Stimulated activated CD8-positive, alpha-beta memory T cell treated with anti-CD3 and anti-CD28 coated beads, Interleukin-15, amount 100 ng/mL, for 1 hour (primary cell): ENCODE measurements around the gene KANK3.
"Not testable (repeated sequence)": the region's sequence is repeated elsewhere in the genome, so short reads cannot be mapped to it uniquely, and the experiment has no call there.

Experiments
- DNase-seq: peaks from one replicate; pipeline ENCODE4 v3.0.0-alpha.2; 2020; ENCODE audit warnings: low read depth

KANK3 gene

DNA sequence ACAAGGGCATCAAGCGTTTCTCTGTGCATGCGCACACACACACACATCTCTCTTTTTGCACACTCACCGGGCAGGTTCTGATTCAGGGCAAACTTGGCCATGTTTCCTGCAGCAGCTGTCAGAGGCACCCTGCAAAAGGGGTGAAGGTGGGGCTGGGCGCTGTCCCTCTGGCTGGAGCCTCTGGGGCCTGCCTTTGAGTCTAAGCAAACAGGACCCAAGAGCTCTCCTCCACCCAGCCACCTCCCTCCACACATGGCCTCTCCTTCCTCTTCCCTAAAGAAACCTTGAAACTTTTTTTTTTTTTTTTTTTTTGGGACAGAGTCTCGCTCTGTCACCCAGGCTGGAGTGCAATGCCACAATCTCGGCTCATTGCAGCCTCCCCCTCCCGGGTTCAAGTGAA is 5.3 kb downstream of the KANK3 start:
- no peak for DNase-seq

DNA sequence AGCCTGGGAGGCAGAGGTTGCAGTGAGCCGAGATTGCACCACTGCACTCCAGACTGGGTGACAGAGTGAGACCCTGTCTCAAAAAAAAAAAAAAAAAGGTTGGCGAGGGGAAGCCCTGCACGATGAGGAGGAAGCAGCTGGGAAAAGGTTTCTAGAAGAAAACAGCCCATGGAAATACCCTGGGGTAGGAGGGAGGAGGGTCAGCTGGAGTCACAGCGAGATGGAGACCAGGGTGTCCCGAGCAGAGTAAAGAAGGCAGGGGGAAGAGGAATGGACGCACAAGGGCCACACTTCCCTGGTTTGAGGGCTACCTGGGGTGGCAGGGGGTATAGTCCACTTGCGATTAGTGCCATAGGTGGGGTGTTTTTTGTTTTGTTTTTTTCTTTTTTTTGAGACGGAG is 6.4 kb downstream of the KANK3 start:
- no peak for DNase-seq

GRCh38 chr19:8336072-8336569 is 6.9 kb downstream of the KANK3 start:
- no peak for DNase-seq

DNA sequence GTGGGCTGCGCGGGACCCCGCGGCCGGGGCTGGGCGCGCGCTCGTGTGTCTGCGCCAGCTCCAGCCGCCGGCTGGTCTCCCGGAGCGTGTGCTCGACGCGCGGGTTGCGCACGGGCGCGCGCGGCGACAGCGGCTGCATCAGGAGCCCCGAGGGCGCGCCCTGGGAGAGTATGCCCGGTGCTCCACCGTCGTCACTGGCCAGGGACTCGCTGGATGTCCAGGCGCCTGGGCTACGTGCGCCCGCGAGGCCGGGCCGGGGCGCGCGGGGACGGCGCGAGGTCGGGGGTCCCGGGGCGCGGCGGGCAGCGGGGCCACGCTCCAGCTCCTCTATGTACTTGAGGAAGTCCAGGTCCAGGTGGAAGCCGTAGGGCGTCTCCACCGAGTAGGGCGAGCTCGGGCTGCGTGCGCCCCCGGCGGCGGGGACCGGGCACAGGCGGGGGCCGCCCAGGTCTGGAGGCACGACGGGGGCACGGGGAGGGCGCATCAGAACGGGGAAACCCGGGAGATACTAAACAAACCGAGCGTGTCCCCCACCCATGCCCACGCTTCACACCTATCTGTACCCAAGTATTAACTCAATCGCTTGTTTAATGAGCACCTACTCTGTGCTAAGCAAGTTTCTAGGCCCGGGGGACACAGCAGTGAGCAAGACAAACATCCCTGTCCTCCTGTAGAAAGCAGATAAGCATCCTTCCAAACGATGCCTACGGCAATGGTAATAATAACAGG is 7.6 kb downstream of the KANK3 start:
- no peak for DNase-seq

DNA sequence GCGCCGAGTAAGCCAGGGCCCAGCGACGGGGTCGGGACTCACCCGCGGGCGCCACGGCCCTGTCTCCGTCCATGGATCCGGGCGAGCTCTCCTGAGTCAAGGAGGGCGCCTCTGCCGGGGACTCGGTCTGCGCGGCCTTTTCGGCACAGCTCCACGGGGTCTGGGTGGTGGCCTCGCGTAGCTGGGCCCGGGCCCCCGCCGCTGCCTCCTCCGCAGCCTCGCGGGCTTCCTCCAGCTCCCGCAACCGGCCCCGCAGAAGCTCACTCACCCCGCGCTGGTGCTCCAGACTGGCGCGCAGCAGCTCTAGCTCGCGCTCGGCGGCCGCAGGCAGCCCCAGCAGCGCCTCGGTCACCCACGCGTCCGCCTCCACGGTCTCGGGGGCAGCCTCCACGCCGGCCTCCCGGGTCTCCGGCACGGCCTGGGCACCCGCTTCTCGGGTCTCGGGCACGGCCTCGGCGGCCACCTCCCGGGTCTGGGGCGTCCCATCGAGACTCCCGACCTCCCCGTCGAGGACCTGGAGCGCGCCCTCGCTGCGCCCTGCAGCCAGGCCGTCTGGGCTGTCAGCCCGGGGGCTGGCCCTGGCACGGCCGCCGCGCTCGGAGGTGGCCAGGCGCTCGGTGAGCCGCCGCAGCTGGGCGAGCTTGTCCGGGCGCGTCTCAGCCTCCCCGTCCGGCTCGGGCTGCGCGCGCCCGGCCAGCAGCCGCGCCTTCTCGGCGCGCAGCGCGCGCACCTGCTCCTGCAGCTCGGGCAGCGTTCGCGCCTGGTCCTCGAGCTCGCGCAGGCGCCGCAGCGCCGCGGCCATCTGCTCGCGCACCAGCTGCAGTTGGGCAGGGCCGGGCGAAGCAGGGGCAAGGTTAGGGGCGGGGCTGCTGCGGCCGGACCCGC is 8.4 kb downstream of the KANK3 start:
- DNase-seq: no peak

GRCh38 chr19:8333767-8334457 is 9.2 kb downstream of the KANK3 start:
- no peak for DNase-seq

GRCh38 chr19:8332976-8333766 is 9.9 kb downstream of the KANK3 start:
- DNase-seq: no peak

- no peak for DNase-seq
Measured at GRCh38 chr19:8331263-8331845, 11.7 kb downstream of the KANK3 start.

GRCh38 chr19:8329996-8330395 is 13.1 kb downstream of the KANK3 start:
- DNase-seq: no peak

DNA sequence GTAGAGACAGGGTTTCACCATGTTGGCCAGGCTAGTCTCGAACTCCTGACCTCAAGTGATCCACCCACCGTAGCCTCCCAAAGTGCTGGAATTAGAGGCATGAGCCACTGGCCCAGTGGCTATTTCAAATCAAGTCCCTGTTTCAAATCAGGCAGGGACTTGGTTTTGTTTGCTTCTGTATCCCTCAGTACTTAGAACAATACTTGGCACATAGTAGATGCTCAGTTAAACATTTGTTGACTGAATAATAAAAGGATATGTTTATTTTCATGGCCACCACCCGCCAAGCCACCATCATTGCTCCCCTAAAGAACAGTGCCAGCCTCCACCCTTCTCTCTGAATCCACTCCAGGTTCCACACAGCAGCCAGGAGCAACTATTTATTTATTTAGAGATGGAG is 17.6 kb downstream of the KANK3 start:
- DNase-seq: no peak

GRCh38 chr19:8324186-8325050 is 18.6 kb downstream of the KANK3 start:
- DNase-seq: no peak

DNA sequence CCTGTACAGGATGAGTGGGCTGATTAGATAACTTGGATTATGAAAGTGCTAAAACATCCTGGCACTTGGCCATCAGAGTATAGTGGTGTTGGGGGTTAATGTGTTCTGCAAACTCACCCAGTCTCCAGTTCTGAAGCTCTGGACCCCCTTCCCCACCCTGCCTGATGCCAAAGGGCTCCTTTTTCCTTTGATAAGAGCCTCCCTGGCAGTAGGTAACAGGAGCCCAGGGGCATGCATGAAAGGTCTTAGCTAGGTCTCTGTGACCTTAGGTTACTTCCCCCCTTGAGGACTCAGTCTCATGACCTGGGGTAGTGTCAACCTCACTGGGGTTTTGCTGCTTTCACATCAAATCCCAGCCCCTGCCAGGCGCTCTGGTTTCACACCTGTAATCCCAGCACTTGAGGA is 19.3 kb downstream of the KANK3 start:
- DNase-seq: no peak

DNA sequence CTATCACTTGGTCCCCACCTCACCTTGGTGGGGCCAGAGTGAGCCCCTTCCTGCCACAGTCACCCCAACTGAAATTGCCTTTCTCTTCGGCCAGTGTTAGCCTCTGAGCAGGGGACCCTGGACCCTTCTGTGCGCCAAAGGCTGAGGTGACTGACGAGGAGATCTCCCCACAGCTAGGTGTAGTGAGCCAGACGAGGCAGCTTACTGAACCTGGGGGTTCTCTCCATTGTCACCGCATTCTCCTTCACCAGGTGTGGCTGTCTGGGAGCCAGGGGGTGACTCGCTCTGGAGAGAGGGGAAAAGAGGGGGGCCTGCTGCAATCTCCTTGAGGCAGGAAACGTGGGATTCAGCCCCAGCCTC is 20.4 kb downstream of the KANK3 start:
- DNase-seq: no peak

DNA sequence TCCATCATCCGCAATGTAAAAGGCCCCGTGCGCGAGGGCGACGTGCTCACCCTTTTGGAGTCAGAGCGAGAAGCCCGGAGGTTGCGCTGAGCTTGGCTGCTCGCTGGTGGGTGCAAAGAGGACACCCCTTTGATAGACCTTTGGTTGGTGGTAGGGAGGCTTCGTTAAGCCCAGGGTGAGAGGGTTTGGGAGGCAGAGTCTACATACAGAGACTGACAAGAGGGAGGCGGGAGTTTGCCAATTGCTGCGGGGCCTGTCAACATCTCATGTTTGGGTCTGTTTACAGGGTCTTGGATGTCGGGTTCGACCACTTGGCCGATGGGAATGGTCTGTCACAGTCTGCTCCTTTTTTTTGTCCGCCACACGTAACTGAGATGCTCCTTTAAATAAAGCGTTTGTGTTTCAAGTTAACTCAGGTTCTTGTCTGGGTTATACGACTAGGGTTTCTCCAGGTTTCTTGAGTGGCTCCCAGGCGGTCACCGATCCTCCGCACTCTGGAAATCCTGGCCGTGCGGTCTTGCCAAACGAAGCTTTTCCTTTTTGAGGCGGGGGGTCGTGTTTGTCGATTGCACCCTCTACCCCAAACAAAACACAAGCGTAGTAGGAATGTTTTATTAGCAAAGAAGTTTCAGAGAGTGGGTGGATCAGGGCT is 20.9 kb downstream of the KANK3 start:
- no peak for DNase-seq

DNA sequence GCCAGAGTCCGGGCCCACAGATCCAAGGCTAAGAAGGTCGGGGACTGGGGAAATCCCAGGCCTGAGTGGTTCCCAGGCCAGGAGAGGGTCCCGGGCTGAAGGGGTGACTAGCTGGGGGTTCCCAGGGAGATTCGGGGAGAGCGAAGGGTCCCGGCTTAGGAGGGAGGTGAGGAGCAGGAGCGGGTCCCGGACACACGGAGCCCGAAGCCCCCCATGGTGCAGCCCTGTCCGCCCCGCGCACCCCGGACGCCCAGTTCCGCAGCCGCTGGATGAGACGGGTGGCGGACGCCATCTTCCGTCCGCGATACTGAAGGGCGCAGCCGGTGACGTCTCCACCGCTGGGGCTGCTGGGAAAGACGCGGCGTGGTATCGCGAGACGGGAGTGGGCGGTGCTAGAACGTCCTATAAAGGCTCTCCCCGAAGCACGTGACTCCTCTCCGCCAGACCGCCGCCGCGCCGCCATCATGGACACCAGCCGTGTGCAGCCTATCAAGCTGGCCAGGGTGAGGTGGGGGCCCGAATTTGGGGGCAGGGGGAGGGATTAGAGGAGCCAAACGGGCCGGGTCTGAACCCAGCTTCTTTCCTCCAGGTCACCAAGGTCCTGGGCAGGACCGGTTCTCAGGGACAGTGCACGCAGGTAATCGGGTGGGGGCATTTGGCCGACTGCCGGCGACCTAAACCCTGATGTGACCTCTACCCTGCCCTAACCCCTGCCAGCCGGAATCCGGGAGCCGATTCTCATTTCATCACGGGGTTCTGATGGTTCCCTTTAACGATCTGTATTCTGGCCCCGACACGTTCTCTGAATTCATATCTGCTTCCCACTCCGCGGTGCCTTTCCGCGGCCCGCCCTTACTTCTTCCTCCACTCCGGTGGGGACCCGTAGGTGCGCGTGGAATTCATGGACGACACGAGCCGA is 21.7 kb downstream of the KANK3 start, which contains the start of the genes NDUFA7 and RPS28:
TSS of gene NDUFA7 (minus strand) at position 309 of the 919 bp plus-strand sequence. CDS start at position 292, 17 bp downstream.
TSS of gene RPS28 (plus strand) at position 430 of the 919 bp plus-strand sequence. CDS start at position 465, 35 bp downstream.
- DNase-seq: peak; percentile 96

DNA sequence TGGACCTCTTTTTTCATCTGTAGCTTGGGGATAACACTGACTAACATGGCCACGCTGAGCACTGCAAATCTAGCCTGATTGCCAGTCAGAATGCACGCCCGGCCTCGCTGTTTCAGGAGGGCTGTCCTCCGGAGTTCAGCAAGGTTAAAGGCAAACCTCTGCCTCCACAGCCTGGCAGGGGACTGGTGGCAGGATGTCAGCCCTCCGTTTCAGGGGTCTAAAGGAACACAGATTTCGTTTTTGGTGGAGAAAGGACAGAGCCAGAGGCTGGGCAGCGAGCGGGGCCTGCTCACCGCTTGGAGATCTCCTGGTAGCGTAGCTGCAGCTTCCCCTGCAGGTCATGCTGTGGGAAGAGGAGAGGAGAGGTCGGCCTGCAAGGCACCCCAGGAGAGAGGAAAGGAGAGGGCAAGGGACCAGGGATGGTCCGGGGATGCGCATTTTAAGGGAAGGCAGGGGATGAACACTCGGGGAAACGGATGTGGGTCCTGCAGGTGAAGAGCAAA is 22.4 kb downstream of the KANK3 start:
- no peak for DNase-seq

DNA sequence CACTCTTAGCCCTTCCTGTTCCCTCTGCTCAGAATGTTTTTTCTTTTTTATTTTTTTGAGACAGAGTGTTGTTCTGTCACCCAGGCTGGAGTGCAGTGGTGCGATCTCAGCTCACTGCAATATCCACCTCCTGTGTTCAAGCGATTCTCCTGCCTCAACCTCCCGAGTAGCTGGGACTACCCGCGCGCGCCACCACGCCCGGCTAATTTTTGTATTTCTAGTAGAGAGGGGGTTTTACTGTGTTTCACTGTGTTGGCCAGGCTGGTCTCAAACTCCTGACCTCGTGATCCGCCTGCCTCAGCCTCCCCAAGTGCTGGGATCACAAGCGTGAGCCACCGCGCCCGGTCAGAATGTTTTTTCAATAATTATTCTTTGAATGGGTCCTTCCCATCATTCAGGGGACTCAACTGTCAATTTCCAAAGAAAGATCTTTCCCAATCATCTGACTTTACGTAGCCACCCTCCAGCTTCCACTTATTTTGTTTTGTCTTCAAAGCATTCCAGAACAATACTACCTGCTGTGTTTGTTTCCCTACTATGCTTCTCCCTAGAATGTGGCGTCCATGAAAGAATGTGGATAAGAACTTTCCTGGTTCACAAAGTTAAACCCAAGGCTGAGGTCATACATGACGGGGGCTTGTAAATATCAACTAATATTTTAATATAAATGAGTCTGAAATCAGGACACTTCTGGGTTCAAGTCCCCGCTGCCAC is 23.1 kb downstream of the KANK3 start:
- no peak for DNase-seq

DNA sequence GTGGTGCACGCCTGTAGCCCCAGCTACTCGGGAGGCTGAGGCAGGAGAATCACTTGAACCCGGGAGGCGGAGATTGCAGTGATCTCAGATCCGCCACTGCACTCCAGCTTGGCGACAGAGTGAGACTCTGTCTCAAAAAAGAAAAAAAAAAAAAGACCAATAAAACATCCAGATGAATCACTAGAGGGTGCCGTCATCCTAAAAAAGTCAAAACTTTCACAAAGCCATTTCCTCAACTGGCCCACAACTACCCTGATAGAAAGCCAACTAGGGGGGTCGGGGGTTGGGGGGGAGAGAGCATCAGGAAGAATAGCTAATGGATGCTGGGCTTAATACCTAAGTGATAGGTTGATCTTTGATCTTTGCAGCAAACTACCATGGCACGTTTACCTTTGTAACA is 24.2 kb downstream of the KANK3 start:
- not testable (repeated sequence) for DNase-seq
